Endodermal cell (in vitro differentiated cells): ENCODE data around the gene SORCS2. TPM values are rescaled to one million over a fixed set of nuclear protein-coding genes. Genes with fewer than 3 reads are reported as not detected.

ENCODE experiments used
- DNase-seq: peaks from one replicate; pipeline ENCODE4 v3.0.0-alpha.2; 2017
- H3K27ac ChIP-seq: 2 replicates; pipeline ENCODE4 v1.5.1; 2013; ENCODE audit warnings: mild to moderate bottlenecking, low read depth, low read length, moderate library complexity
- H3K27me3 ChIP-seq: 2 replicates; pipeline ENCODE4 v1.6.1; 2013; ENCODE audit warnings: mild to moderate bottlenecking, low read length, moderate library complexity; ENCODE audit not compliant: insufficient read depth, control insufficient read depth, poor library complexity, severe bottlenecking
- H3K36me3 ChIP-seq: 2 replicates; pipeline ENCODE4 v1.7.0; 2013; ENCODE audit warnings: mild to moderate bottlenecking, low read length, moderate library complexity; ENCODE audit not compliant: control insufficient read depth, insufficient read depth
- H3K4me1 ChIP-seq: one replicate; pipeline ENCODE4 v1.7.0; 2013; ENCODE audit warnings: low read length; ENCODE audit not compliant: control insufficient read depth, insufficient read depth
- H3K4me3 ChIP-seq: 2 replicates; pipeline ENCODE4 v1.5.1; 2013; ENCODE audit warnings: mild to moderate bottlenecking, low read length, moderate library complexity
- H3K9ac ChIP-seq: 2 replicates; pipeline ENCODE4 v1.6.1; 2013; ENCODE audit warnings: mild to moderate bottlenecking, low read length, moderate library complexity; ENCODE audit not compliant: poor library complexity, severe bottlenecking; ENCODE audit errors: extremely low read depth
- H3K9me3 ChIP-seq: 2 replicates; pipeline ENCODE4 v1.6.1; 2013; ENCODE audit warnings: mild to moderate bottlenecking, low read length, moderate library complexity; ENCODE audit not compliant: control insufficient read depth
- H3K27ac Mint-ChIP-seq: 2 replicates; pipeline ENCODE4 v1.8.0; 2020; ENCODE audit warnings: mixed read lengths
- H3K27me3 Mint-ChIP-seq: 2 replicates; pipeline ENCODE4 v1.8.0; 2021; ENCODE audit warnings: mild to moderate bottlenecking, mixed read lengths; ENCODE audit not compliant: insufficient read depth
- H3K36me3 Mint-ChIP-seq: 2 replicates; pipeline ENCODE4 v1.8.0; 2020; ENCODE audit warnings: low read depth, mixed read lengths
- H3K4me1 Mint-ChIP-seq: 2 replicates; pipeline ENCODE4 v1.8.0; 2020; ENCODE audit warnings: mixed read lengths
- H3K4me3 Mint-ChIP-seq: 2 replicates; pipeline ENCODE4 v1.8.0; 2020; ENCODE audit warnings: mild to moderate bottlenecking, moderate library complexity, mixed read lengths
- H3K9me3 Mint-ChIP-seq: 2 replicates; pipeline ENCODE4 v1.8.0; 2020; ENCODE audit warnings: mild to moderate bottlenecking, mixed read lengths
- WGBS, 2 experiments: methylation state at CpG; one replicate each; pipeline versions ENCODE4 v1.1.5 to v1.1.7; 2013; ENCODE audit warnings: missing lambda C conversion rate in 2 of 2, mixed read lengths in 1 of 2; ENCODE audit not compliant: insufficient coverage in 1 of 2, insufficient read length in 1 of 2; 5-methylcytosine and 5-hydroxymethylcytosine counted together
- total RNA-seq, 2 donors: library from RNA; stranded (reverse); fragmentation: NEBNext Ultra II Directional in 1 of 2; extraction: Animal tissue kit (Norgen Biotek cat#: 25700) in 1 of 2; gene quantifications; 2 replicates in 1 of 2; 3 replicates in 1 of 2; pipeline ENCODE4 v1.2.1, GENCODE V29; 2021
- TF ChIP-seq, protein P1 (sequence below): fragments of 200-600 bp; sonication (generic); conservative IDR thresholded peaks from 2 replicates; pipeline ENCODE4 v1.5.0; 2021; ENCODE audit warnings: antibody characterized with exemption, mild to moderate bottlenecking

The SORCS2 gene
- total RNA-seq, 2 donors from 2014 or later: 1.4 to 1.9 TPM

DNA sequence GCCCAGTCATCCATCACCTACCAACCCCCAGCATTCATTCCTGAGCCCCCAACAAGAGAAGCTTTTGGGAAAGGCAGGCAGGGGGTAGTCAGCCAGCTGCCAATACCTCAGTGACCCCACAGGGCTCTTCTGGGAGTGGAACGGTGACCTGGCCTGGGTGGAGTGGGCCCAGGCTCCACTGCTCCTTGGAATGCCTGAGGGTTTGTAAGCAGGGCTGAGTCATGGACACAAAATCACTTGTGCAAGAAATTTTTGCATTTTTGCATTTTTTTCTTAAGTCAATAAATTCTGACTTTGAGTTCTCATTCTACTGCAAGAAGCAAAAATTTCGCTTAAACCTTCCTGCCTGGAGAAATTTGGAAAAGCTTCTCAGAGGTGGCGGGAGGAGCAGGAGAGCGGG lies 18.5 kb downstream of the SORCS2 start:
- Mint-ChIP-seq H3K4me3 (no peak overlapping the region), H3K27ac (no peak overlapping the region), H3K36me3 (no peaks in the 10 kb centered on the region), H3K9me3 (peaks cover 21% of the 10 kb centered on the region), H3K4me1 (peaks cover 11% of the 10 kb centered on the region), H3K27me3 (no peaks in the 10 kb centered on the region)
- H3K4me3 ChIP-seq: no peak overlapping the region
- TF ChIP-seq, protein P1, sequence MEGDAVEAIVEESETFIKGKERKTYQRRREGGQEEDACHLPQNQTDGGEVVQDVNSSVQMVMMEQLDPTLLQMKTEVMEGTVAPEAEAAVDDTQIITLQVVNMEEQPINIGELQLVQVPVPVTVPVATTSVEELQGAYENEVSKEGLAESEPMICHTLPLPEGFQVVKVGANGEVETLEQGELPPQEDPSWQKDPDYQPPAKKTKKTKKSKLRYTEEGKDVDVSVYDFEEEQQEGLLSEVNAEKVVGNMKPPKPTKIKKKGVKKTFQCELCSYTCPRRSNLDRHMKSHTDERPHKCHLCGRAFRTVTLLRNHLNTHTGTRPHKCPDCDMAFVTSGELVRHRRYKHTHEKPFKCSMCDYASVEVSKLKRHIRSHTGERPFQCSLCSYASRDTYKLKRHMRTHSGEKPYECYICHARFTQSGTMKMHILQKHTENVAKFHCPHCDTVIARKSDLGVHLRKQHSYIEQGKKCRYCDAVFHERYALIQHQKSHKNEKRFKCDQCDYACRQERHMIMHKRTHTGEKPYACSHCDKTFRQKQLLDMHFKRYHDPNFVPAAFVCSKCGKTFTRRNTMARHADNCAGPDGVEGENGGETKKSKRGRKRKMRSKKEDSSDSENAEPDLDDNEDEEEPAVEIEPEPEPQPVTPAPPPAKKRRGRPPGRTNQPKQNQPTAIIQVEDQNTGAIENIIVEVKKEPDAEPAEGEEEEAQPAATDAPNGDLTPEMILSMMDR: no peak
- no peaks in the 10 kb centered on the region for H3K9me3 ChIP-seq
- DNase-seq: no peak
- peaks cover 5% of the 10 kb centered on the region for H3K4me1 ChIP-seq
- H3K27ac ChIP-seq: no peak overlapping the region
- H3K9ac ChIP-seq: no peak overlapping the region
- no peaks in the 10 kb centered on the region for H3K27me3 ChIP-seq
- H3K36me3 ChIP-seq: no peaks in the 10 kb centered on the region
- 90% methylated on average over 4 of the region's 4 CpGs for WGBS, 2 experiments

DNA sequence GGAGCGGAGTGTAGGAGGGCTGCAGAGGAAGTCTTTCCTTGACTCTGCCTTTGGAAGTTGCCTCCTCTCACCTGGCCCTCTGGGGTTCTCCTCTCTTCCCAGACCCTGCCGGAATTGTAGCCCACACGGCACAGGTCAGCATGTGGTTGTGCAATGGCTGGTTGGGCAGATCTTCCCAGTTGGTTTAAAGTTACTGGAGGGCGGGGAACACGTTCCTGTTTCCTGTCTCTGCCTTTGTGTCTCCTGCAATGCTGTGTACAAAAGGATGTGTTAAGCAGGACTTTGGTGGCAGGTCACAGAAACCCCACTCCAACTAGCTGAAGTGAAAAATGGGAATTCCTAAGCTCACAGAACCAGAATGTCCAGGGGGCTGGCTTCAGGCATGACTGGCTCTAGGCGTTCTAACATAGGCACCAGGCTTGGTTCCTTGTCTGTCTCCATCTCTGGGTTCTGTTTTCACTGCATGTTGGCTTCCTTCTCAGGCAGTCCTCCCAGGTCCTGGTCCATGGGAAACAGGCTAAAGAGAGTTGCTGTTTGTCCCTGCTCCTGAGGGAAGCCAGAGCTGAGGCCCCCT lies 19.9 kb downstream of the SORCS2 start:
- H3K4me3 Mint-ChIP-seq: no peak overlapping the region
- no peak overlapping the region for H3K9ac ChIP-seq
- no peak overlapping the region for H3K27ac ChIP-seq
- no peaks in the 10 kb centered on the region for H3K27me3 Mint-ChIP-seq
- TF ChIP-seq, protein P1: no peak
- WGBS, 2 experiments: 86 to 100% methylated on average over 2 to 6 of the region's 6 CpGs
- no peak overlapping the region for H3K27ac Mint-ChIP-seq
- H3K4me1 ChIP-seq: peaks cover 3% of the 10 kb centered on the region
- no peaks in the 10 kb centered on the region for H3K4me1 Mint-ChIP-seq
- no peaks in the 10 kb centered on the region for H3K27me3 ChIP-seq
- DNase-seq: no peak
- no peaks in the 10 kb centered on the region for H3K36me3 Mint-ChIP-seq
- no peak overlapping the region for H3K4me3 ChIP-seq
- H3K36me3 ChIP-seq: no peaks in the 10 kb centered on the region
- H3K9me3 ChIP-seq: no peaks in the 10 kb centered on the region
- H3K9me3 Mint-ChIP-seq: peaks cover 22% of the 10 kb centered on the region

DNA sequence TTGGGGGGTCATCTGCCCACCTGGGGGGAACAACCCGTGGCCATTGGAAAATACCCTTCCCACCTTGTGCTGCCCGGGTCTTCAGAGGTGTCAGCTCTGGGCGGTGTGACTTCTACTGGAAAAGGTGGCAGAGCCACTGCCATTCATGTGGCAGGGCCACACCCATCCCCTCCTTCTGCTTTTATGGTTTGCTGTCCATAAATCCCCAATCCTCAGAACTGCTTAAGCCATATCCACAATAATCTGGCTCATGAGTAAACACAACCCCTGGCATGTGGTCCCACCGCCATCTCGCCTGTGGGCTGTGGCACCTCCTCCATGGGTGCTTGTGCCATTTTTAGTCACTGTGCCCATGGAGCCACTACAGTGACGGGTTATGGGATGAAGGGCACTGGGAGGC lies 20.6 kb downstream of the SORCS2 start:
- Mint-ChIP-seq H3K27me3 (no peaks in the 10 kb centered on the region), H3K4me1 (no peaks in the 10 kb centered on the region), H3K9me3 (peaks cover 22% of the 10 kb centered on the region), H3K27ac (no peak overlapping the region), H3K4me3 (no peak overlapping the region), H3K36me3 (no peaks in the 10 kb centered on the region)
- Histone ChIP-seq H3K4me1 (no peaks in the 10 kb centered on the region), H3K4me3 (no peak overlapping the region), H3K27me3 (no peaks in the 10 kb centered on the region), H3K9me3 (no peaks in the 10 kb centered on the region), H3K27ac (no peak overlapping the region), H3K36me3 (no peaks in the 10 kb centered on the region), H3K9ac (no peak overlapping the region)
- TF ChIP-seq, protein P1: no peak
- no peak for DNase-seq
- WGBS, 2 experiments: 61 to 77% methylated on average over 3 to 6 of the region's 6 CpGs
